Measurements from ENCODE around the gene GRIPAP1.
"Not testable (repeated sequence)": the region's sequence is repeated elsewhere in the genome, so short reads cannot be mapped to it uniquely, and the experiment has no call there.

Gene GRIPAP1

DNA sequence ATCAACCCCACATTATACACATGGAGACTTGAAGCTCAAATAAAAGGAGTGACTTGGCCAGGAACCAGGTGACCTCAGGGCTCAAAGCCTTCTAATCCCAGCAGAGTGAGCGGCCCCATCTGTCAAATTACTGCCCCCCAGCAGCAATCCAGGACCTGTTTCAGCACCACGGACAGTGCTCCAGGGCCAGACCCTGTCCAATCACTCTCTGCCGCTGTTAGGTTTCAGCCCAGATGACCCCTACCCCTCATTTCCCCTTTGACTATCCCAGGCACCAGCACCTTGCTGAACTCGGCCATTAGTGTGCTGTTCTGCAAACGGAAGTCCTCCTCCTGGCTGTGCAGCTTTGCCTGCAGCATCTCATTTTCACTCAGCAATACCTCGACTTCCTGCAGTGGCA is 5.1 kb downstream of the GRIPAP1 start:
- no peak for DNase-seq (ENCODE audit: low spot score)

- DNase-seq (ENCODE audit: low spot score): no peak
Measured at GRCh38 chrX:48992341-48992740, 9.7 kb downstream of the GRIPAP1 start.

DNA sequence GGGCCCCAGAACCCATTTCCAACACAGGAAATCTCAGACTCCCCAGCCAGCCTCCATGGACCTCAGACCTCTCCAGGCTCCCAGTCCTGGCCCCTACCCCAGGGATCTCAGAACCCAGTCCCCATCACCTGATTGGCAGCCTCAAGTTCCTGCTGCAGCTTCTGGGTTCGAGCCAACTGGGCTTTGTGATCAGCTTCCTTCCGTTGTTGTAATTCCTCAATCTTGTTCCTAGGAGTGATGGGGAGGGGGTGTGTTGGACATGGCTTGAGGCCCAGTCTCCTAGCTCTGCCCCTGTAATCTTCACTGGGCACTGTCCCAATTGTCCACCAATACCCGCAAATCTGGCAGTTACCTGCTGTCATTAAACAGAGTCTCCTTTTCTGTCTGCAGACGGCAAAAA is 12.6 kb downstream of the GRIPAP1 start:
- no peak for DNase-seq (ENCODE audit: low spot score)

- DNase-seq (ENCODE audit: low spot score): no peak
Measured at GRCh38 chrX:48983896-48984295, 18.2 kb downstream of the GRIPAP1 start.

- DNase-seq (ENCODE audit: low spot score): no peak
Measured at GRCh38 chrX:48983081-48983480, 19.0 kb downstream of the GRIPAP1 start.

DNA sequence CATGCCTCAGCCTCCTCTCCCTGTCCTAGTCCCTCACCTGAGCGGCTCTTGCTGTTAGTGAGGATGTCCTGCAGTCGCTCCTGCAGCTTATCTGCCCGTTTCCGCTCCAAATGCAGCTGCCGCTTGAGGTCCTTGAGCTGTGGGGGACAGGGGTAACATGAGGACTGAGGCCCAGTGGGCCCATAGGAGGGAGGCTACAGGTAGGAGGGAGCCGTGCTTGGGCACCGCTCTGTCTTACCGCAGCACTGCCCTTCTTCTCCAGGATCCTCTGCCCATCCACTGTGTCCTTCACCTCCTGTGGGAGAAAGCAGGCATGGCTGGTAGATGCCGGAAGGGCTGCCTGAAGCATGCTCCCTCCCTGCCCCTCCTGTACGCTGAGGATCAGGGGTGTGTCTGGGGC is 20.9 kb downstream of the GRIPAP1 start:
- DNase-seq (ENCODE audit: low spot score): no peak

DNA sequence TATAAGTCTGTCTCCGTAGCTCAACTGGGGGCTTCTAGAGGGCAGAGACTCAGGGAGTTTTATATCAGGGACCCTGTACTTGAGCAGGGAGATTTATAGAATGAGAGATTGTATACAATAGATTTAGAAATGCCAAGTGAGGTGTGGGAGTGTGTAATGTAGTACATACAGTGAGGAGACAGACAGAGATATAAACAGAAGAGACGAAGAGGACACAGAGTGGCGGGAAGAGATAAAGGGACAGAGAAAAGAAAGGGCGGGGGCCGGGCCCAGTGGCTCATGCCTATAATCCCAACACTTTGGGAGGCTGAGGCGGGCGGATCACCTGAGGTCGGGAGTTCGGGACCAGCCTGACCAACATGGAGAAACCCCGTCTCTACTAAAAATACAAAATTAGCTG is 21.7 kb downstream of the GRIPAP1 start:
- DNase-seq (ENCODE audit: low spot score): not testable (repeated sequence)

DNA sequence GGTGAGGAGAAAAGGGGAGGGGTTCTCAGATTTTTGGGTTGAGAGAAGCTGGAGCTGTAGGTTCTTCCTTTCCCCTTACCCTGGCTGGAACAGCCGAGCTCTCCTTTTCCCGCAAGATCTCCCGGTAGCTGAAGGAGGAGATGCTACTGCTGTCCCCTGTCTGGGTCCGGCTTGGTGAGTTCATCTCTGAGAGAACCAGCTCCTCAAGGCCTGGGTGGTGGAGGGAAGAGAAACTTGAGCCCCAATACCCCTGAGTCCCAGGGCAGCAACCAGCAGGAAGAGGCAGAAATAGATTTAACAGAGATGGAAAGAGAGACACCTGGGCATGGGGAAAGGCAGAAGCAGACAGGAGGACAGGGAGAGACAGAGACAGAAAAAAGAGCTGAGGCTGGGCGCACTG is 23.8 kb downstream of the GRIPAP1 start:
- no peak for DNase-seq (ENCODE audit: low spot score)

DNA sequence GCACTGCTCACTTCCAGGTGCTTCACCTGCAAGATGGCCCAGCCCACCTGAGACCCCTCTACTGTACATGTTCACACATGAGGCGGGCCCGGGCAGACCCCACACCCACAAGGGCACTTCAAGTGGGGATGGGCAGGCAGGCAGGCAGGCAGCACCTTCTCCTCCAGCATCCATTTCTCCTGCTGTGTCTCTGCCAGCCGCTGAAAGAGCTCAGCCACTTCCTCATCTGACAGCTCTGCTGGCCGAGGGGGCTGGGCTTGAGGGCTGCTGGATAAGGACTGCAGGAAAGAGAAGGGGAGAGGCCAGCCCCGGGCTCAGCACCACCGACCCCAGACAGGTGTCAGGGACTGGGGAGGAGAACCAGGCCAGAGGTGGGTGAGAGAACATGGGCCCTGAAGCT is 26.0 kb downstream of the GRIPAP1 start:
- no peak for DNase-seq (ENCODE audit: low spot score)

- no peak for DNase-seq (ENCODE audit: low spot score)
Measured at GRCh38 chrX:48975541-48975940, 26.5 kb downstream of the GRIPAP1 start.

GRCh38 chrX:48975041-48975440 is 27.0 kb downstream of the GRIPAP1 start:
- no peak for DNase-seq (ENCODE audit: low spot score)

GRCh38 chrX:48974574-48974973 is 27.5 kb downstream of the GRIPAP1 start:
- DNase-seq (ENCODE audit: low spot score): no peak

- DNase-seq (ENCODE audit: low spot score): no peak
Measured at GRCh38 chrX:48974033-48974432, 28.0 kb downstream of the GRIPAP1 start.

DNA sequence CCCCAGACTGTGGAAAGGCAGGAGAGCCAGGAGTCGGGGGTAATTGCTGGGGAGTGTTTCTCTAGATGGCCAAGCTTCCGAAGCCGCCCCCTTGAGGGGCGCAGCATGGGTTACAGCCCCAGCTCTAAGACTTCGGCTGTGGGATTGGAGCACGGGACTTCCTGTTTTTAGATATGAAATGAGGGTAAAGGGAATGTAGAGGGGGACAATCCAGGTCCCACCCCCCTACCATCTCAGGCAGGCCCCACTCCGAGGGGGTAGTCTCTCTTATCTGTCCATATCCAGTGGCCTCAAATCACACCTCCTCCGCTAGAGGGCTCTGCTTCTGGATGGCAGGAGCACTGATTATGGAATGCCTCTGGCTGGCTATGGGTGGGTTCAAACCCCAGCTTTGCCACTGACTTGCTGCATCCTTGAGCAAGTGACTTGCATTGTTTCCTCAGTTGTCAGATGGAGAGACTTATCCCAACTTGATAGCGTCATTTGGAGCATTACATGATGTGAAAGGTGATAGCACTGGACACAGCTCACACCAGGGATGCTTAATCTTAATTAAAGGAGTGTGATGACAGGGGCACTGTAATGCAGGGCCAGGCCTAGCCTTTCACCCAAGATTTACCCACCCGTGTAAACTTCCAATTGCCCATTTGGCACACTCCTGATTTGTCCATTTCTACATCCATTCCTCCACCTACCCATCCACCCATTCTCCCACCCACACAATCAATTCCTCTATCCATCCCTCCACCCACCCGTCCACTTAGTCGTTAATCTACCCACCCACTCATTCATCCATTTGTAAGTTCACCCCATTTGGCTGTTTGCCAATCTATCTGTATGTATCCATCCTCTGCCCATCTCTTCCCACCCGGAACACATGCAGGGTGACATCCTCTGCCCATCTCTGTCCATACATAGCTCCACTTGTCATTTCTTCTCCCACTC is 29.6 kb downstream of the GRIPAP1 start:
- DNase-seq (ENCODE audit: low spot score): peak; percentile 62

DNA sequence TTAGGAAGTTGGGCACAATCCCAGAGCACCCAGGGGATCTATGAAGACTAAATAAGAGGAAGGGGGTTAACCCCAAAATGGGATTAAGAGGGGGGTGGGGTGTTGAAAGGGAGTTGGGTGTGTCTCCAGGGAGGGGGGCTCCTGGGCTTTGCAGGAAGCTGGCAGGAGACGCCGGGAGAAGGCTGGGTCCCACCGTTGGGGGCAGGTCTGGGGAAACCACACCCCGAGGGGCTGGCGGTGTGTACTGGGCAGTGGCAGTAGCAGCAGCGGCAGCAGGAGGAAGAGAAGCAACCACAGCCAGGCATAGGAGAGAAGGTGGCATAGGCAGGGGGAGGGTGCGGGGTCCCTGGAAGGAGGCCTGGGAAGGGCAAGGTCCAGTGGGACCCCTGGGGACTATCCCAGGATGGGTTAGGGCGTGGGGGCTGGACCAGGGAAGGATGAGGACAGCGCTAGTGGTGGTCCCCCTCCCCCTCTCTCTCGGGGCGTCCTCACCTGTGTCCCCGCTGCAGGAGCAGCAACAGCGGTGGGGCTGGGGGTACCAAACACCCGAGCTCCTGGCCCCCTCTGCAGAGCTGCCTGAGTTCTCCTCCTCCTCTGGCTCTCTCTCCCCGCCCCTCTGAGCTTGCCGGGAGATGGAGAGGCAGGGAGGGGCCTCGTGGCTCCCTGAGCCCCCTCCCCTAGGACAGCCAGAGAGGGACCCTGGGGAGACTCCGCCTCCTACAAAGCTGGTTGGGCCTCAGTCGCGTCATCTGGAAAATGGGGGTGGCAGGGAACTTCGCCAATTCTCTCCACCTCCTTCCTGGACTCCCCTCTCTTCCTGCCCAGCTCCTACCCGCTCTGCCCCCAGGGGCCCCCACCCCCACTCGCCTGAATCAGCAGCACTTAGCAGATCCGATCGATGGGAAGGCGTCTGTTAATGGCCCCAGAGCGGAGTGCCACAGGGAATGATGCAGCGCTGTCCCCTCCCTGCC is 30.5 kb downstream of the GRIPAP1 start, which contains the start of gene KCND1:
KCND1 (minus strand) TSS at position 596 of the 971 bp plus-strand sequence. CDS start 1,573 bp downstream, outside the sequence.
- no peak for DNase-seq (ENCODE audit: low spot score)

- no peak for DNase-seq (ENCODE audit: low spot score)
Measured at GRCh38 chrX:48969471-48969870, 32.6 kb downstream of the GRIPAP1 start.

- no peak for DNase-seq (ENCODE audit: low spot score)
Measured at GRCh38 chrX:48968377-48968776, 33.7 kb downstream of the GRIPAP1 start.

DNA sequence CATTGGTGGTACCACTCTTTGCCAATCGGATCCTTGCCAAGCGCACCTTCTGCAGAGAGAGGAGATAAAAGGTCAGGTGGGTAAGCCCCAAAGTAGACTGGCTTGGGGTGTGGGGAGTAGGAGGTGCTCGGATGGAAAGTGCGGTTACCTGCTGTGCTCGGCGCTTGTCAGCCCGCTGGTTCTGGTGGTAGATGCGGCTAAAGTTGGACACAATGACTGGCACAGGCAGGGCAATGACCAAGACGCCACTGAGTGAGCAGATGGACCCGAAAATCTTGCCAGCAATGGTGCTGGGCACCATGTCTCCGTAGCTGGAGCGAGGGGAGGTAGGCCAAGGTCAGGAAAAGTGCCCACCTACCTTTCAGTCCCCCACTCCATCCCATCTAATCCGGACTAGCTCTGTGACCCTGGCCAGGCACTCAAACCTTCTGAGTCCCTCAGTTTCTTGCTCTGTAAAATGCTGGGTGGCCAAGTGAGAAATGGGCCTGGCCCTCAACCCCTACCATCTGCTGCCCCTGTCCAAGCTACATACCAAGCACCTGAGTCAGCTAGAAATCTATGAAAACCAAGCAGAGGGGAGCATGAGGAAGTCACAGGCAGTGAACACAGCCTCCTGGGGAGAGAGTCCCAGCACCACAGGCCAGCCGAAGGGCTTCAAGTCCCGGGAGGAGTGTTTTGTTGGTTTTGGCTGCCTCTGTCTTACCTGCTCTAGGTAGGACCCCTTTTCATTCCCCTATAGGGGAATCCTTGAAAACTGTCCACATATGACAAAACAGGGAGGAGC is 35.1 kb downstream of the GRIPAP1 start:
- DNase-seq (ENCODE audit: low spot score): no peak

- no peak for DNase-seq (ENCODE audit: low spot score)
Measured at GRCh38 chrX:48965959-48966358, 36.1 kb downstream of the GRIPAP1 start.

- peak; percentile 91 for DNase-seq (ENCODE audit: low spot score)
Measured at GRCh38 chrX:48961585-48962091, 40.4 kb downstream of the GRIPAP1 start.

DNA sequence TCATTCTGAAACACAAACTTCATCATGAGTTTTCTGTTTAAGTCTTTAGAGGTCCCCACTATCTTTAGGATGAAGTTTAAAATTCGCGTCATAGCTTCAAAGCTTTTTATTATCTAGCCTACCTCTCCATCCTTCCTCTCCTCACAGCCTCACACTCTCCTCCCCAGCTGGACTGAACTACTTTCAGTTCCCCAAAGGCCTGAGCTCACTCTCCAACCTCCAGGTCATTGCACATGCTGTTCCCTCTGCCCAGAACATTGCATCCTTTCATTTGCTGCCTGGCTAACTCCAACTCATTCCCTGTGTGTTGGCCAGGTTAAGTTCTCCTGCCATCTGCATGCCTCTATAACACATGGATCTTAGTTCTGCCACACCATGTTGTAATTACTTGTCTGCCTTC is 41.8 kb downstream of the GRIPAP1 start:
- DNase-seq (ENCODE audit: low spot score): no peak
